Colonic mucosa (tissue), 4 donors: Measurements from ENCODE around the gene DBP. TPM values are rescaled to one million over a fixed set of nuclear protein-coding genes. Genes with fewer than 3 reads are reported as not detected.
A peak's percentile ranks its signal among the peaks of the same experiment; 100 is the strongest.

ENCODE experiments used
- DNase-seq: peaks from one replicate; pipeline ENCODE4 v3.0.0-alpha.2; 2020
- H3K27ac ChIP-seq: fragments of 200-600 bp; one replicate; pipeline ENCODE4 v1.8.0; 2021
- H3K27me3 ChIP-seq: fragments of 200-600 bp; one replicate; pipeline ENCODE4 v1.8.0; 2021
- H3K36me3 ChIP-seq: fragments of 200-600 bp; one replicate; pipeline ENCODE4 v1.8.0; 2021
- H3K4me1 ChIP-seq: fragments of 200-600 bp; one replicate; pipeline ENCODE4 v1.8.0; 2021; ENCODE audit warnings: mild to moderate bottlenecking
- H3K4me3 ChIP-seq: fragments of 200-600 bp; one replicate; pipeline ENCODE4 v1.8.0; 2021
- H3K9ac ChIP-seq, 2 donors: one replicate each; pipeline ENCODE4 v1.7.0; 2013; ENCODE audit warnings: control low read depth in 2 of 2, low read depth in 2 of 2, low read length in 2 of 2
- H3K9me3 ChIP-seq: fragments of 200-600 bp; one replicate; pipeline ENCODE4 v1.8.0; 2021
- CTCF ChIP-seq: fragments of 200-600 bp; IDR thresholded peaks from one replicate; pipeline ENCODE4 v1.8.0; 2022; ENCODE audit warnings: antibody characterized with exemption, mild to moderate bottlenecking
- intact Hi-C: fragments of 100-400 bp; cut with DNase I; formaldehyde crosslinking; loops from one replicate; pipeline ENCODE4 v1.14.1; 2022
- total RNA-seq, 2 donors: library from RNA; stranded (reverse); fragmentation: NEBNext Ultra II Directional in 1 of 2; extraction: Animal tissue kit (Norgen Biotek cat#: 25700) in 1 of 2; gene quantifications; one replicate each; pipeline ENCODE4 v1.2.1, GENCODE V29; 2021
- donor health status: healthy.
- donor health status: DM: no; HTN: no; CAD: no.
- donor health status: DM: no; HTN: no; CAD: no.

The DBP gene
- total RNA-seq, 2 donors from 2014 or later = 4.7 to 8.9 TPM

GRCh38 chr19:48588670-48589401, 48.3 kb downstream of the DBP start:
- no peaks in the 10 kb centered on the region for H3K36me3 ChIP-seq
- DNase-seq = peak; percentile 97
- intact Hi-C loops = loop anchor here (5.0 to 10.0 kb wide), 3 partner anchors 102 to 274 kb away; partner anchors contain the start of genes GRIN2D and KDELR1
- peak overlapping the region; percentile 51 to 58 for H3K9ac ChIP-seq
- H3K27ac ChIP-seq = no peak overlapping the region
- H3K4me1 ChIP-seq = no peaks in the 10 kb centered on the region
- TF ChIP-seq CTCF = peak; percentile 89
- no peaks in the 10 kb centered on the region for H3K27me3 ChIP-seq
- peak overlapping the region; percentile 23 for H3K4me3 ChIP-seq
- no peaks in the 10 kb centered on the region for H3K9me3 ChIP-seq

GRCh38 chr19:48587387-48587786, 49.8 kb downstream of the DBP start:
- no peak for DNase-seq
- Histone ChIP-seq H3K27ac (no peak overlapping the region), H3K4me3 (no peak overlapping the region), H3K36me3 (no peaks in the 10 kb centered on the region), H3K9ac (no peak overlapping the region), H3K27me3 (no peaks in the 10 kb centered on the region), H3K9me3 (no peaks in the 10 kb centered on the region), H3K4me1 (no peaks in the 10 kb centered on the region)
- no peak for TF ChIP-seq CTCF
- intact Hi-C loops = loop anchor here (5.0 to 10.0 kb wide), 3 partner anchors 100 to 273 kb away; partner anchors contain the start of genes GRIN2D and KDELR1

- intact Hi-C loops = loop anchor here (10.0 kb wide), 2 partner anchors 187 to 267 kb away; partner anchors contain the start of genes GRIN2D and KDELR1
- TF ChIP-seq CTCF = no peak
- no peak overlapping the region for H3K27ac ChIP-seq
Observed at GRCh38 chr19:48582168-48582567, 55.0 kb downstream of the DBP start.

More at GRCh38 chr19:48582168-48582567, 55.0 kb downstream of the DBP start:
- Histone ChIP-seq H3K27me3 (no peaks in the 10 kb centered on the region), H3K4me1 (no peaks in the 10 kb centered on the region), H3K4me3 (no peak overlapping the region), H3K36me3 (no peaks in the 10 kb centered on the region), H3K9me3 (no peaks in the 10 kb centered on the region), H3K9ac (no peak overlapping the region)
- DNase-seq = no peak

Other genes with a start within 250 kb of the DBP start
- gene KDELR1, start 245.8 kb downstream of the DBP start, total RNA-seq = 100 to 1,000 TPM; 233 to 249 TPM
- under 1 TPM; 0.35 to 0.49 TPM for gene GRIN2D, start 243.7 kb downstream of the DBP start, total RNA-seq
- gene GRWD1, start 191.4 kb downstream of the DBP start, total RNA-seq = 10 to 100 TPM; 17.0 to 45.8 TPM
- under 1 TPM; 0.35 to 0.99 TPM for gene KCNJ14, start 181.8 kb downstream of the DBP start, total RNA-seq
- gene CYTH2, start 168.0 kb downstream of the DBP start, total RNA-seq = 10 to 100 TPM; 55.4 to 70.2 TPM
- 1 to 10 TPM; 1.7 to 3.1 TPM for gene LMTK3, start 125.5 kb downstream of the DBP start, total RNA-seq
- gene SULT2B1, start 85.2 kb downstream of the DBP start, total RNA-seq = 1 to 10 TPM; 1.4 to 7.7 TPM
- under 1 TPM in 1 of 2 donors, not detected in 1; 0.27 TPM for gene SPACA4, start 30.6 kb downstream of the DBP start, total RNA-seq
- gene FAM83E, start 22.3 kb downstream of the DBP start, total RNA-seq = 100 to 1,000 TPM; 150 to 198 TPM
- 1,000 to 10,000 TPM; 1,499 to 1,736 TPM for gene RPL18, start 18.2 kb downstream of the DBP start, total RNA-seq
- 10 to 100 TPM; 36.2 to 48.4 TPM for gene SPHK2, start 17.9 kb downstream of the DBP start, total RNA-seq
- gene CA11, start 8.8 kb upstream of the DBP start, total RNA-seq = 1 to 10 TPM; 1.4 to 2.7 TPM
- under 1 TPM in 1 of 2 donors, not detected in 1; 0.32 TPM for gene NTN5, start 35.6 kb upstream of the DBP start, total RNA-seq
- 100 to 1,000 TPM; 125 to 141 TPM for gene FUT2, start 58.6 kb upstream of the DBP start, total RNA-seq
- gene MAMSTR, start 82.3 kb upstream of the DBP start, total RNA-seq = 1 to 10 TPM in 1 of 2 donors, under 1 TPM in 1; 0.35 to 1.2 TPM
- gene RASIP1, start 103.2 kb upstream of the DBP start, total RNA-seq = 1 to 10 TPM; 2.2 to 4.8 TPM
- gene IZUMO1, start 109.5 kb upstream of the DBP start, total RNA-seq = not detected
- under 1 TPM; 0.59 to 0.80 TPM for gene FUT1, start 115.3 kb upstream of the DBP start, total RNA-seq
- gene FGF21, start 118.1 kb upstream of the DBP start, total RNA-seq = not detected
- 10 to 100 TPM; 74.8 to 85.5 TPM for gene BCAT2, start 173.7 kb upstream of the DBP start, total RNA-seq
- gene HSD17B14, start 199.1 kb upstream of the DBP start, total RNA-seq = 1 to 10 TPM in 1 of 2 donors, under 1 TPM in 1; 0.79 to 2.8 TPM
- gene PLEKHA4, start 231.2 kb upstream of the DBP start, total RNA-seq = 1 to 10 TPM; 5.6 to 6.6 TPM
- 10 to 100 TPM; 23.9 to 33.3 TPM for gene PPP1R15A, start 235.0 kb upstream of the DBP start, total RNA-seq